T-helper 9 cell (primary cell): ENCODE results near the gene PDCD1.

Source experiments
- DNase-seq: peaks from one replicate; pipeline ENCODE4 v3.0.0-alpha.2; 2020

The PDCD1 gene

GRCh38 chr2:241895712-241896641 lies 37.3 kb upstream of the PDCD1 start:
- no peak for DNase-seq

GRCh38 chr2:241895427-241895711 lies 36.7 kb upstream of the PDCD1 start:
- DNase-seq, result no peak

GRCh38 chr2:241894681-241895426 lies 36.2 kb upstream of the PDCD1 start:
- no peak for DNase-seq

GRCh38 chr2:241894056-241894641 lies 35.5 kb upstream of the PDCD1 start:
- no peak for DNase-seq

- DNase-seq, result no peak
Measured at GRCh38 chr2:241893265-241893664, 34.6 kb upstream of the PDCD1 start.

- no peak for DNase-seq
Measured at GRCh38 chr2:241892299-241893137, 33.8 kb upstream of the PDCD1 start.

GRCh38 chr2:241891988-241892298 lies 33.2 kb upstream of the PDCD1 start:
- DNase-seq, result no peak

- DNase-seq, result no peak
Measured at GRCh38 chr2:241891315-241891987, 32.8 kb upstream of the PDCD1 start.

GRCh38 chr2:241890524-241891235 lies 32.0 kb upstream of the PDCD1 start:
- no peak for DNase-seq

GRCh38 chr2:241888641-241889040 lies 29.9 kb upstream of the PDCD1 start:
- DNase-seq, result no peak

- DNase-seq, result no peak
Measured at GRCh38 chr2:241887806-241888522, 29.3 kb upstream of the PDCD1 start.

- no peak for DNase-seq
Measured at GRCh38 chr2:241886840-241887447, 28.2 kb upstream of the PDCD1 start.

GRCh38 chr2:241885946-241886643 lies 27.4 kb upstream of the PDCD1 start:
- no peak for DNase-seq

- DNase-seq, result no peak
Measured at GRCh38 chr2:241885291-241885945, 26.7 kb upstream of the PDCD1 start.

- DNase-seq, result no peak
Measured at GRCh38 chr2:241884951-241885290, 26.2 kb upstream of the PDCD1 start.

- no peak for DNase-seq
Measured at GRCh38 chr2:241882091-241882625, 23.5 kb upstream of the PDCD1 start.

- no peak for DNase-seq
Measured at GRCh38 chr2:241880311-241881073, 21.8 kb upstream of the PDCD1 start.

GRCh38 chr2:241879326-241879725 lies 20.6 kb upstream of the PDCD1 start:
- DNase-seq, result no peak
